HepG2 (cell line): Measurements from ENCODE around the gene TRMU. TPM values are rescaled to one million over a fixed set of nuclear protein-coding genes. Genes with fewer than 3 reads are reported as not detected.
A peak's percentile ranks its signal among the peaks of the same experiment; 100 is the strongest.

Source experiments
- ARNT ChIP-seq: fragments of 450-650 bp; IDR thresholded peaks from 2 replicates; pipeline ENCODE4 v1.6.1; 2017
- CC2D1A ChIP-seq: sonication (generic); formaldehyde crosslinking; IDR thresholded peaks from 2 replicates; pipeline ENCODE4 v1.8.1; 2023; ENCODE audit warnings: mild to moderate bottlenecking, missing genetic modification reagents
- CEBPB ChIP-seq: IDR thresholded peaks from 2 replicates; pipeline ENCODE4 v1.6.1; 2011; ENCODE audit warnings: low read depth, low read length, improper control_type of control experiment, borderline replicate concordance
- FLYWCH1 ChIP-seq: sonication (generic); formaldehyde crosslinking; IDR thresholded peaks from 2 replicates; pipeline ENCODE4 v1.8.1; 2023; ENCODE audit warnings: mild to moderate bottlenecking, missing genetic modification reagents
- FOXC1 ChIP-seq: sonication (generic); formaldehyde crosslinking; IDR thresholded peaks from 2 replicates; pipeline ENCODE4 v1.8.0; 2022; ENCODE audit warnings: mild to moderate bottlenecking, missing genetic modification reagents, borderline replicate concordance
- KAT8 ChIP-seq: IDR thresholded peaks from 2 replicates; pipeline ENCODE4 v1.6.1; 2016; ENCODE audit warnings: missing genetic modification reagents, missing compliant biosample characterization
- MTA1 ChIP-seq: sonication (generic); formaldehyde crosslinking; IDR thresholded peaks from 2 replicates; pipeline ENCODE4 v1.4.0; 2020; ENCODE audit warnings: missing genetic modification reagents, mild to moderate bottlenecking, borderline replicate concordance
- NR2C2 ChIP-seq: sonication (generic); formaldehyde crosslinking; IDR thresholded peaks from 2 replicates; pipeline ENCODE4 v1.4.0; 2020; ENCODE audit warnings: missing genetic modification reagents, mild to moderate bottlenecking, moderate library complexity, borderline replicate concordance
- PCBP1 ChIP-seq: fragments of 200-400 bp; formaldehyde crosslinking; IDR thresholded peaks from 2 replicates; pipeline ENCODE4 v1.6.1; 2017; ENCODE audit warnings: mild to moderate bottlenecking, low read depth, low read length, borderline replicate concordance
- RFX3 ChIP-seq: IDR thresholded peaks from 2 replicates; pipeline ENCODE4 v1.6.1; 2016; ENCODE audit warnings: missing biosample characterization, missing genetic modification reagents
- SETDB1 ChIP-seq: sonication (generic); formaldehyde crosslinking; IDR thresholded peaks from 2 replicates; pipeline ENCODE4 v1.5.1; 2020; ENCODE audit warnings: missing genetic modification reagents, mild to moderate bottlenecking, borderline replicate concordance
- YEATS4 ChIP-seq: sonication (generic); formaldehyde crosslinking; IDR thresholded peaks from 2 replicates; pipeline ENCODE4 v1.4.0; 2020; ENCODE audit warnings: missing genetic modification reagents, borderline replicate concordance
- ZMAT3 ChIP-seq: sonication (generic); formaldehyde crosslinking; conservative IDR thresholded peaks from 2 replicates; pipeline ENCODE4 v1.7.0; 2021; ENCODE audit warnings: missing genetic modification reagents
- ZNF143 ChIP-seq: sonication (generic); formaldehyde crosslinking; IDR thresholded peaks from 2 replicates; pipeline ENCODE4 v1.4.0; 2020; ENCODE audit warnings: missing genetic modification reagents
- ZNF180 ChIP-seq: sonication (generic); formaldehyde crosslinking; IDR thresholded peaks from 2 replicates; pipeline ENCODE4 v1.4.0; 2020; ENCODE audit warnings: low read depth, missing genetic modification reagents, borderline replicate concordance
- ZNF354B ChIP-seq: sonication (generic); formaldehyde crosslinking; IDR thresholded peaks from 2 replicates; pipeline ENCODE4 v1.8.0; 2022; ENCODE audit warnings: mild to moderate bottlenecking, missing genetic modification reagents
- ZNF460 ChIP-seq: sonication (generic); formaldehyde crosslinking; IDR thresholded peaks from 2 replicates; pipeline ENCODE4 v1.5.1; 2020; ENCODE audit warnings: missing genetic modification reagents, mild to moderate bottlenecking, borderline replicate concordance
- ZNF510 ChIP-seq: sonication (generic); formaldehyde crosslinking; IDR thresholded peaks from 2 replicates; pipeline ENCODE4 v1.4.0; 2020; ENCODE audit warnings: low read depth, mild to moderate bottlenecking, missing genetic modification reagents
- ZNF766 ChIP-seq: sonication (generic); formaldehyde crosslinking; IDR thresholded peaks from 2 replicates; pipeline ENCODE4 v1.5.0; 2020; ENCODE audit warnings: missing genetic modification reagents, borderline replicate concordance
- ZNF883 ChIP-seq: sonication (generic); formaldehyde crosslinking; IDR thresholded peaks from 2 replicates; pipeline ENCODE4 v1.5.1; 2020; ENCODE audit warnings: mild to moderate bottlenecking, missing genetic modification reagents; ENCODE audit errors: not compliant biosample characterization
- ZNF891 ChIP-seq: sonication (generic); formaldehyde crosslinking; IDR thresholded peaks from 2 replicates; pipeline ENCODE4 v1.5.0; 2020; ENCODE audit warnings: mild to moderate bottlenecking, missing genetic modification reagents
- ZSCAN22 ChIP-seq: sonication (generic); formaldehyde crosslinking; IDR thresholded peaks from 2 replicates; pipeline ENCODE4 v1.4.0; 2020; ENCODE audit warnings: mild to moderate bottlenecking, missing genetic modification reagents
- polyA plus RNA-seq, 8 experiments: library from polyadenylated mRNA; depleted of rRNA in 3 of 8; stranded (reverse) in 7 of 8; unstranded in 1 of 8; fragments of >200 nt; fragmentation: Illumina TruSeq in 4 of 8; extraction: Trizol in 4 of 8; gene quantifications; 2 replicates each; pipeline versions ENCODE4 v1.2.1 to v1.2.3, GENCODE V29; 2011 to 2016; ENCODE audit warnings: low read depth in 4 of 8, missing spikeins in 1 of 8, mixed read lengths in 1 of 8; ENCODE audit not compliant: insufficient read depth in 1 of 8
- total RNA-seq, 5 experiments: library from RNA; depleted of rRNA; stranded (reverse); fragments of >200 nt; fragmentation: Illumina TruSeq; extraction: Trizol; gene quantifications; 2 replicates each; pipeline ENCODE4 v1.2.3, GENCODE V29; 2016; ENCODE audit warnings: low read depth in 1 of 5
- TF ChIP-seq, protein P1 (sequence below): sonication (generic); formaldehyde crosslinking; IDR thresholded peaks from 2 replicates; pipeline ENCODE4 v1.8.0; 2022; ENCODE audit warnings: missing genetic modification reagents, mild to moderate bottlenecking, moderate library complexity, borderline replicate concordance
- TF ChIP-seq, protein P2 (sequence below): sonication (generic); formaldehyde crosslinking; IDR thresholded peaks from 2 replicates; pipeline ENCODE4 v1.5.0; 2020; ENCODE audit warnings: mild to moderate bottlenecking, missing genetic modification reagents
- TF ChIP-seq, protein P3 (sequence below): sonication (generic); formaldehyde crosslinking; IDR thresholded peaks from 2 replicates; pipeline ENCODE4 v1.8.1; 2023; ENCODE audit warnings: mild to moderate bottlenecking, missing genetic modification reagents

The TRMU gene
- total and polyA plus RNA-seq, 2 of the 13 experiments (the other 11 are each of a cell fraction or from before 2014, with no cell fraction given) = 31.0 to 50.2 TPM

DNA sequence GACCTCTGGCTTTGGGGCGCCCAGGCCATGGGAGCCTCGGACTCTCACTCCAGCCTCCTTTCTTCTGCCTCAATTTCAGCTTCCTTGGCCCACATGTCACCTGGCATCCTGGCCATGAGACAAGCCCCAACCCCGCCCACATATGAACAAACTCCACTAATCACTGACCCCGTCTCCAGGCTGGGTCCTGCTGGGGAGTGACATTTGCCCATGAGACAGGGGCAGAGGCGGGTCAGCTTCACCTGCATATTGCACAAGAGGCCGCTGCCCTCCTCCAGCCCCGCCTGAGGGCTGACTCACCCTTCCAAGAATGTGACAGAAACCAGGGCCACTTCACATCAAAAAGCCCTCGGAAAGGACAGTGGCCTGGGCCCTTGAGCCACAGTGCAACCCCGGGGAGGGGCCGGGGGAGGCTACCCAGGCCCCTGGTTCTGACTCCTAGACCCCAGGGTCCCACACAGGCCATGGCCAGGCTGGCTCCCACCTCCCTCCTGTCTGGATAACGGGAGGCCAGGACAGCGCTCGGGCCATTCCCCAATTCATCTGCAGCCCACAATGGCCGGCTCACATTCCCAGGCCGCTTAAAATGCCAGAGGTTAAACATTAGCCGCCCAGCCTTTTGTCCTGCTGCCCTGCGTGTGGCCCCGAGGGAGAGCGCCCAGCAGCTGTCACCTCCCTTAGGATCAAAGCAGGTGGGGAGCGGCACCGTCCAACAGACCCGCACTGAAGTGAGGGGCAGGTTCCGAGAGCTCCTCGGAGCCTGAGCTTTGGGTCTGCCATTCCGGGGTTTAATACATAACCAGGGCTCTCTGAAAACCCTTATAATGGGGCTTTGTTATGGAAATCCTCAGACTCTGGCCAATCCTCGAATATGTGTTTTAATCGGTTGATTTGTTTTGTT lies 42.3 kb downstream of the TRMU start (continued):
- TF ChIP-seq, protein P1, sequence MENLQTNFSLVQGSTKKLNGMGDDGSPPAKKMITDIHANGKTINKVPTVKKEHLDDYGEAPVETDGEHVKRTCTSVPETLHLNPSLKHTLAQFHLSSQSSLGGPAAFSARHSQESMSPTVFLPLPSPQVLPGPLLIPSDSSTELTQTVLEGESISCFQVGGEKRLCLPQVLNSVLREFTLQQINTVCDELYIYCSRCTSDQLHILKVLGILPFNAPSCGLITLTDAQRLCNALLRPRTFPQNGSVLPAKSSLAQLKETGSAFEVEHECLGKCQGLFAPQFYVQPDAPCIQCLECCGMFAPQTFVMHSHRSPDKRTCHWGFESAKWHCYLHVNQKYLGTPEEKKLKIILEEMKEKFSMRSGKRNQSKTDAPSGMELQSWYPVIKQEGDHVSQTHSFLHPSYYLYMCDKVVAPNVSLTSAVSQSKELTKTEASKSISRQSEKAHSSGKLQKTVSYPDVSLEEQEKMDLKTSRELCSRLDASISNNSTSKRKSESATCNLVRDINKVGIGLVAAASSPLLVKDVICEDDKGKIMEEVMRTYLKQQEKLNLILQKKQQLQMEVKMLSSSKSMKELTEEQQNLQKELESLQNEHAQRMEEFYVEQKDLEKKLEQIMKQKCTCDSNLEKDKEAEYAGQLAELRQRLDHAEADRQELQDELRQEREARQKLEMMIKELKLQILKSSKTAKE (CRISPR knock-in tag) = peak; percentile 95
- TF ChIP-seq ZNF883 (CRISPR knock-in tag) (peak; percentile 43), CEBPB (peak; percentile 99), RFX3 (CRISPR knock-in tag) (no peak), CC2D1A (CRISPR knock-in tag) (no peak), ZNF891 (CRISPR knock-in tag) (no peak; the same call in 1 of the 2 replicates), ZNF460 (no peak), FLYWCH1 (CRISPR knock-in tag) (no peak), YEATS4 (CRISPR knock-in tag) (peak; percentile 49; the same call in 1 of the 2 replicates), ZNF354B (CRISPR knock-in tag) (0 out of 2 replicates have a peak, but pooled peaks have one; percentile 21), PCBP1 (0 out of 2 replicates have a peak, but pooled peaks have one; percentile 72), ZMAT3 (CRISPR knock-in tag) (peak; percentile 80; the same call in 1 of the 2 replicates), ZNF180 (CRISPR knock-in tag) (no peak), KAT8 (CRISPR knock-in tag) (peak; percentile 83), ZSCAN22 (CRISPR knock-in tag) (no peak), NR2C2 (CRISPR knock-in tag) (peak; percentile 82), SETDB1 (CRISPR knock-in tag) (no peak), MTA1 (CRISPR knock-in tag) (peak; percentile 87), ZNF766 (CRISPR knock-in tag) (0 out of 2 replicates have a peak, but pooled peaks have one; percentile 66), ZNF510 (CRISPR knock-in tag) (peak; percentile 26; the same call in 1 of the 2 replicates), ARNT (no peak), ZNF143 (no peak), FOXC1 (CRISPR knock-in tag) (no peak)
- TF ChIP-seq, protein P2, sequence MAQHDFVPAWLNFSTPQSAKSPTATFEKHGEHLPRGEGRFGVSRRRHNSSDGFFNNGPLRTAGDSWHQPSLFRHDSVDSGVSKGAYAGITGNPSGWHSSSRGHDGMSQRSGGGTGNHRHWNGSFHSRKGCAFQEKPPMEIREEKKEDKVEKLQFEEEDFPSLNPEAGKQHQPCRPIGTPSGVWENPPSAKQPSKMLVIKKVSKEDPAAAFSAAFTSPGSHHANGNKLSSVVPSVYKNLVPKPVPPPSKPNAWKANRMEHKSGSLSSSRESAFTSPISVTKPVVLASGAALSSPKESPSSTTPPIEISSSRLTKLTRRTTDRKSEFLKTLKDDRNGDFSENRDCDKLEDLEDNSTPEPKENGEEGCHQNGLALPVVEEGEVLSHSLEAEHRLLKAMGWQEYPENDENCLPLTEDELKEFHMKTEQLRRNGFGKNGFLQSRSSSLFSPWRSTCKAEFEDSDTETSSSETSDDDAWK (CRISPR knock-in tag) = no peak
- TF ChIP-seq, protein P3, sequence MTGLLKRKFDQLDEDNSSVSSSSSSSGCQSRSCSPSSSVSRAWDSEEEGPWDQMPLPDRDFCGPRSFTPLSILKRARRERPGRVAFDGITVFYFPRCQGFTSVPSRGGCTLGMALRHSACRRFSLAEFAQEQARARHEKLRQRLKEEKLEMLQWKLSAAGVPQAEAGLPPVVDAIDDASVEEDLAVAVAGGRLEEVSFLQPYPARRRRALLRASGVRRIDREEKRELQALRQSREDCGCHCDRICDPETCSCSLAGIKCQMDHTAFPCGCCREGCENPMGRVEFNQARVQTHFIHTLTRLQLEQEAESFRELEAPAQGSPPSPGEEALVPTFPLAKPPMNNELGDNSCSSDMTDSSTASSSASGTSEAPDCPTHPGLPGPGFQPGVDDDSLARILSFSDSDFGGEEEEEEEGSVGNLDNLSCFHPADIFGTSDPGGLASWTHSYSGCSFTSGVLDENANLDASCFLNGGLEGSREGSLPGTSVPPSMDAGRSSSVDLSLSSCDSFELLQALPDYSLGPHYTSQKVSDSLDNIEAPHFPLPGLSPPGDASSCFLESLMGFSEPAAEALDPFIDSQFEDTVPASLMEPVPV (CRISPR knock-in tag) = peak; percentile 84
